HUES48 (cell line): ENCODE data around the gene TRIM28.
"Not testable (repeated sequence)": the region's sequence is repeated elsewhere in the genome, so short reads cannot be mapped to it uniquely, and the experiment has no call there.

ENCODE experiments used
- H3K27ac ChIP-seq: one replicate; pipeline ENCODE4 v1.7.0; 2013; ENCODE audit warnings: low read depth, low read length, inconsistent platforms
- H3K27me3 ChIP-seq: 2 replicates; pipeline ENCODE4 v1.6.1; 2013; ENCODE audit warnings: mild to moderate bottlenecking, low read length; ENCODE audit not compliant: control insufficient read depth, insufficient read depth
- H3K36me3 ChIP-seq: 2 replicates; pipeline ENCODE4 v1.6.1; 2013; ENCODE audit warnings: low read length; ENCODE audit not compliant: control insufficient read depth, insufficient read depth
- H3K4me1 ChIP-seq: 2 replicates; pipeline ENCODE4 v1.6.1; 2013; ENCODE audit warnings: mild to moderate bottlenecking, low read length; ENCODE audit not compliant: control insufficient read depth, insufficient read depth
- H3K4me3 ChIP-seq: 2 replicates; pipeline ENCODE4 v1.5.1; 2013; ENCODE audit warnings: mild to moderate bottlenecking, low read depth, low read length
- H3K9ac ChIP-seq: 2 replicates; pipeline ENCODE4 v1.6.1; 2013; ENCODE audit warnings: mild to moderate bottlenecking, low read depth, low read length, moderate library complexity
- H3K9me3 ChIP-seq: 2 replicates; pipeline ENCODE4 v1.6.1; 2013; ENCODE audit warnings: low read length; ENCODE audit not compliant: control insufficient read depth, insufficient read depth

Gene TRIM28

DNA sequence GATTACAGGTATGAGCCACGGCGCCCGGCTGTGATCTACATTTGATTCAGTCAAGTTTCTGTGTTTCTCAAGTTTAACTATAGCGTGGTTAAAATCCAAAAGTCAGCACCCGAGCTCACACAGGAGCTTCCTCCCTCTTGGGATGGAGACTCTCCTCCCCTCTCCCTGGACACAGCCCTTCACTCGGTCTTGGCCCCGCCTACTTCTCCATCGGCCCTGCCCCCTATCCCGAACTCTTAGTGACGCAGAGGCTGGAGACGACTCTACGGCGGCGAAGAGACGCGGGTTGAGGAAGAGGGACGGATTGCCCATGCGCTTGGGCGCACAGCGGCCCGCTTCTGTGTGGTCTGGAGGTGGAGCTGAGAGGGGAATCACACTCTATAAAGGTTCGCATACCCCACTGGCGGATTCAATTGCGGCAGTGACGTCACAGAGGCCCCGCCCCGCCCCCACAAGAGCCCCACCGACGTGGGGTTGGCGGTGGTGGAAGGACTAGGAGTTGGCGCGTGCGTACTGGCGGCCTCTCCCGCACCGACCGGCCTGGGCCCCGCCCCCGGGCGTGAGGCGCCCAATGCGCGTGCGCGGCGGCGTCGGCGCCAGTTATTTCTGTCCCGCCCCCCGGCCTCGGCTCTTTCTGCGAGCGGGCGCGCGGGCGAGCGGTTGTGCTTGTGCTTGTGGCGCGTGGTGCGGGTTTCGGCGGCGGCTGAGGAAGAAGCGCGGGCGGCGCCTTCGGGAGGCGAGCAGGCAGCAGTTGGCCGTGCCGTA, at the start of gene TRIM28:
TRIM28 (plus strand) TSS at position 239 of the 765 bp plus-strand sequence. CDS start 694 bp downstream, outside the sequence.
- H3K27ac ChIP-seq: peak within 1 kb of the TSS; percentile 99
- H3K4me1 ChIP-seq: 0 out of 2 replicates have a peak, but pooled peaks cover 5% of the 10 kb centered on the region
- no peaks in the 10 kb centered on the region for H3K9me3 ChIP-seq
- peak within 1 kb of the TSS; percentile 97 for H3K4me3 ChIP-seq
- H3K9ac ChIP-seq: peak within 1 kb of the TSS; percentile 97
- peaks cover 37% of the 10 kb centered on the region for H3K36me3 ChIP-seq
- peaks cover 16% of the 10 kb centered on the region for H3K27me3 ChIP-seq

DNA sequence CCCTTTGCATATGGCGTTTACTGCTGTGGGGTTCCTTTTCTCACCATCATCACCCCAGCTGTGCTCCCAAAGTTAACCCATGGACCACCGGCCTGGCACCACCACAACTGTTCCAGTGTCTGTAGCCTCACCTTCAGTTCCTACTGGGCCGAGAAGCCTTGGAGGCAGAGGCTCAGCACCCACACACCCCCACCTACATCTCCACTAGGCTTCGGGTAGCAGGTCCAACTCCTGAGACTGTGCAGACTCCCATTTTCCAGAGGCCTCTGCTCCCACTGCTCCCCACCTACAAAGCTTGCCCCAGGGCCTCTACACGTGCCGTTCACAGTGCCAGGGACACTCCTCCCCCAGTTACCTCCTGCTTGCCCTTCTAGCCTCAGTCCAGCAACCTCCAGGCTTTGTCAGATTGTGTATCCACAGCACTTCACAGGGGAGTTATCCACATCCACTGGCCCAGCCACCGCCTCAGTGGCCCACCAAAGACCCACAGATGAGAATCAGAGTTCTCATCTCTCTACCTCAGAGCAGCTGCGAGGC, 46.2 kb upstream of the TRIM28 start:
- Histone ChIP-seq H3K4me3 (no peak overlapping the region), H3K9ac (no peak overlapping the region), H3K27me3 (no peaks in the 10 kb centered on the region), H3K4me1 (peaks cover 3% of the 10 kb centered on the region; the same call in 1 of the 2 replicates), H3K36me3 (no peaks in the 10 kb centered on the region), H3K27ac (no peak overlapping the region), H3K9me3 (no peaks in the 10 kb centered on the region)

DNA sequence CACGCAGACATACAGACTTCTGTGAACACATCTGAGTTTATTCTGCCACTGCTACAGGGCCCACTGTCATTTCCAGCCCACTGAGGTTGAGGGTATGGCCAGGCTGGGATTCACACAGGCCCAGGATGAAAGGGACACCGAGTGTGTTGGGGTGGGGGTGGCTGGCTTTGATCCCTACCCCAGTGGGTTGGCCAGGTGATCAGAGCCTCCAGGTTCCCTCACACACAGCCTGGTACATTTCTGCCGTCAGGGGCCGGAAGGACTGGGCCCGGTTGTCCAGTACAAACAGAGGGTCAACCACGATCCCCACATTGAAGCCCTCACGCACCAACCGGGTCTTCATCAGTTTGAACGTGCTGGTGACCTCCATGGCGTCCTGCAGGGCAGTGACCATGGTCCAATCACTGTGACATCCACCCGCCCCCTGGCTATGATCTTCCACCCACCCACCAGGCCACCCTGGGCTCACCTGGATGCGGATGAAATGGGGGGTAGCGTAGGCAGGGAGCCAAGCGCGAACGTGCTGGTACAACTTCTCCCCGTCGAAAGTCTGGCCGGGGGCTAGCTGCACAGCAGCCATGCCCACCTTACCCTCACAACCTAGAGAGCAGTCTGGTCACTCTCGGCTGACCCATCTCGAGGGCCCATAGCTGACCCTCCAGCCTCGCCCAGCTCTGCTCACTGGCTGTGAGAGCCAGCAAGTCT, 45.4 kb upstream of the TRIM28 start:
- Histone ChIP-seq H3K36me3 (no peaks in the 10 kb centered on the region), H3K9me3 (no peaks in the 10 kb centered on the region), H3K9ac (0 out of 2 replicates have a peak overlapping the region, but pooled peaks have one; percentile 15), H3K4me3 (peak overlapping the region; percentile 88), H3K27me3 (no peaks in the 10 kb centered on the region), H3K4me1 (peaks cover 3% of the 10 kb centered on the region; the same call in 1 of the 2 replicates), H3K27ac (no peak overlapping the region)

DNA sequence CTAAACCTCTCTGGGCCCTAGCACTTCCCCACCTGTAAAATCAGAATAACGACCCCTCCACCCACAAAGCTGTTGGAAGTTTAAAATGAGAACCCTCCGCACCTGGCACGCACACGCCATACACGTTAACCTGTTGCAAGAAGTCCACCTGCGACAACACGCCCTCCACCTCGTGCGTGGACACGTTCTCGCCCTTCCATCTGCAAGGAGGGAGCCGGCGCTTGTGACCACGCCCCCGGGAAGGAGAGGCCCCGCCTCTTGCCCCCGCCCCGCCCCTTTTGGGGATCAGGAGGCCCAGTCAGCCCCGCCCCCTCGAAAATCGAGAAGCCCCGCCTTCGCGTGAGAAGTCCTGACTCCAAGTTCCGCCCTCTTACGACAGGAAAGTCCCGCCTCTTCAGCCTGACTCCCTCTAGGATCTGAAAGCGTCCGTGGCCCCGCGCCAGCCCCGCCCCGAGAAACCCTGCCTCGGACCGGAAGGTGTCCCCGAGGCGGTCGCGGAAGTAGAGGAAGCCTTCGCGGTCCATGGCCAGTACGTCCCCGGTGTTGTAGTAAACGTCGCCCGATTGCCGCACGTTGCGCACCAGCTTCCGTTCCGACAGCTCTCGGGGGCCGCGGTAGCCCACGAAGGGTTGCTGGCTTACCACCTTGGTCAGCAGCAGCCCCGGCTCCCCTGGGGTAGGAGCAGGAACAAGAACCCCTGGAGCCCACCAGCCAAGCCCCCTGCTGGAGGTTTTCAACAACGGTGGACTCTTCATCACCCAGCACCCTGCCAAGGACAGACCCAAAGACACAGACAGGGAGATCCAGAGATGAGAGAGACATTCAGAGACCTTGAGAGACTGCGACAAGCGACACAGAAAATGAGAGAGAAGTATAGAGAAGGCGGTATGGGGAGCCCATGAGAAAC, 44.6 kb upstream of the TRIM28 start:
- H3K27me3 ChIP-seq: no peaks in the 10 kb centered on the region
- H3K9me3 ChIP-seq: no peaks in the 10 kb centered on the region
- H3K27ac ChIP-seq: peak overlapping the region; percentile 86
- no peaks in the 10 kb centered on the region for H3K36me3 ChIP-seq
- peak overlapping the region; percentile 31 for H3K9ac ChIP-seq
- H3K4me3 ChIP-seq: peak overlapping the region; percentile 88
- H3K4me1 ChIP-seq: peaks cover 3% of the 10 kb centered on the region; the same call in 1 of the 2 replicates

DNA sequence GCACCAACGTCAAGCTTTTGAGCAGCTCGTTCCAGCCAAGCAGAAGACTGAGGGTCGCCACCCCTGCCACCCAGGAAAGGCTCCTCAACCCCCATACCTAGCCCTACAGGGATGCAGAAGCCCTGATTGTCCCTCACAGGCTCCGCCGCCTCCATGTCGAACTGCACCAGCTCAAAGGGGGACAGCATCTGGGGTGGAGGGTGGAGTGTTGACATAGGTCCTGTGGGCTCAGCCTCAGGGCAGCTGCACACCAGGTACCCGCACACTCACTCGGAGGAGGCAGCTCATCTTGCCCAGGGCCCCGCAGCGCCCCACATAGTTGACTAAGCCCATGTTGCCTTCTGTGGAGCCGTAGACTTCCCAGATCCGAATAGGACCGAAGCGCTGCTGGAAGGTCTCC, 43.6 kb upstream of the TRIM28 start:
- peak overlapping the region; percentile 88 for H3K4me3 ChIP-seq
- H3K9ac ChIP-seq: no peak overlapping the region
- no peaks in the 10 kb centered on the region for H3K27me3 ChIP-seq
- H3K4me1 ChIP-seq: peaks cover 3% of the 10 kb centered on the region; the same call in 1 of the 2 replicates
- H3K27ac ChIP-seq: no peak overlapping the region
- no peaks in the 10 kb centered on the region for H3K9me3 ChIP-seq
- H3K36me3 ChIP-seq: no peaks in the 10 kb centered on the region

DNA sequence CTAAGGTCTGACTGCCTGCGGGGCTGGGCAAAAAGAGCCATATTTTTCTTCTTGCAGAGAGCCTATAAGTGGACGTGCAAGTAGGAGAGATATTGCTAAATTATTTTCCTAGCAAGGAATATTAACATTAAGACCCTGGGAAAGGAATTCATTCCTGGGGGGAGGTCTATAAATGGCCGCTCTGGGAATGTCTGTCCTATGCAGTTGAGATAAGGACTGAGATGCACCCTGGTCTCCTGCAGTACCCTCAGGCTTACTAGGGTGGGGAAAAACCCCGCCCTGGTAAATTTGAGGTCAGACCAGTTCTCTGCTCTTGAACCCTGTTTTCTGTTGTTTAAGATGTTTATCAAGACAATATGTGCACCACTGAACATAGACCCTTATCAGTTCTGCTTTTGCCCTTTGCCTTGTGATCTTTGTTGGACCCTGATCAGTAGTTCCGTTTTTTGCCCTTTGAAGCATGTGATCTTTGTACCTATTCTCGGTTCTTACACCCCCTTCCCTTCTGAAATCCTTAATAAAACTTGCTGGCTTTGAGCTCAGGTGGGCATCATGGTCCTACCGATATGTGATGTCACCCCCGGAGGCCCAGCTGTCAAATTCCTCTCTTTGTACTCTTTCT, 36.2 kb upstream of the TRIM28 start:
- H3K4me3 ChIP-seq: not testable (repeated sequence)

DNA sequence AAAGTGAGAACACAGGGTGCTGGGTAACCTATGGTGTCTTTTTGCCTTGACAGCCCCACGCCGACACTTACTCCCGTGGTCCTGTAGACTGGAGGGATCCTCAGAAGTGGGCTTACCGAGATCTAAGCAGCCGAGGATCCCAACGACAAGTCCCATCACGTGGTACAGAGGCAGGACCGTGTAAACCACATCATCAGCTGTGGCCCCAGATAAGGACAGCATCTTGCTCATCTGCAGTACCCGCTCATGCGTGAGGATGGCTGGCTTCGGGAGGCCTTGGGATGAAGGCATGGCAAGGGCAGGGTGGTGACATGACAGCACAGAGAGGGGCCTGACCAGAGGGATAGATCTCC, 34.2 kb upstream of the TRIM28 start:
- no peaks in the 10 kb centered on the region for H3K27me3 ChIP-seq
- H3K9ac ChIP-seq: no peak overlapping the region
- no peaks in the 10 kb centered on the region for H3K9me3 ChIP-seq
- H3K36me3 ChIP-seq: no peaks in the 10 kb centered on the region
- H3K4me3 ChIP-seq: no peak overlapping the region
- no peak overlapping the region for H3K27ac ChIP-seq
- H3K4me1 ChIP-seq: peaks cover 4% of the 10 kb centered on the region; the same call in 1 of the 2 replicates

More for the DNA sequence above, 36.2 kb upstream of the TRIM28 start:
- not testable (repeated sequence) for H3K4me1 ChIP-seq, H3K36me3 ChIP-seq, H3K9ac ChIP-seq, H3K27me3 ChIP-seq, H3K27ac ChIP-seq, H3K9me3 ChIP-seq

DNA sequence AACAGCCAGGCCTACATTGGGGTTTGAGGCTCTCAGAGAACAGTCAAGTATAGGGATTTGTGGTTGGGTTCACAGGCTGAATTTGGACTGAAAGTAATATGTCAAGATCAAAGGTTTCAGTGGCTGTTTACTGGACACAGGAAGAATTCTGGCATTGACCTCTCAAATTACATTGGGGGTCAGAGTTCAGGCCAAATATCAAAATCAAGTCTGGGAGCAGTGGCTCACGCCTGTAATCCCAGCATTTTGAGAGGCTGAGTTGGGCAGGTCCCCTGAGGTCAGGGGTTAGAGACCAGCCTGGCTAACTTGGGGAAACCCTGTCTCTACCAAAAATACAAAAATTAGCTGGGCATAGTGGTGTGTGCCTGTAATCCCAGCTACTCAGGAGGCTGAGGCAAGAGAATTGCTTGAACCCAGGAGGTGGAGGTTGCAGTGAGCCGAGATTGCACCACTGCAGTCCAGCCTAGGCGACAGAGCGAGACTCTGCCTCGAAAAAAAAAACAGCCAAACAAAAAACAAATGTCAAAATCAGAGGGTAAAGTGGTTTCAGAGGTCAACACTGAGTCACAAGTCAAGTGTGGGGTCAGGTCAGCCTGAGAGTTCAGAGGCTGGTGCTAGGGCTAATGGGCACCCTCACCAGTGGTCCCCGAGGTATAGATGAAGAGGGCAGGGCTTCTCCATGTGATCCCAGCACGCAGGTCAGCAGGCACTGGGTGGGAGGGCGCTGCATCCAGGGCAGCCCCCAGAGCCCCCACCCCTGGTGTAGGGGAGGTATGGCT, 33.6 kb upstream of the TRIM28 start:
- Histone ChIP-seq H3K4me3 (no peak overlapping the region), H3K9ac (no peak overlapping the region), H3K4me1 (peaks cover 7% of the 10 kb centered on the region), H3K27ac (no peak overlapping the region), H3K27me3 (no peaks in the 10 kb centered on the region), H3K36me3 (no peaks in the 10 kb centered on the region), H3K9me3 (no peaks in the 10 kb centered on the region)

DNA sequence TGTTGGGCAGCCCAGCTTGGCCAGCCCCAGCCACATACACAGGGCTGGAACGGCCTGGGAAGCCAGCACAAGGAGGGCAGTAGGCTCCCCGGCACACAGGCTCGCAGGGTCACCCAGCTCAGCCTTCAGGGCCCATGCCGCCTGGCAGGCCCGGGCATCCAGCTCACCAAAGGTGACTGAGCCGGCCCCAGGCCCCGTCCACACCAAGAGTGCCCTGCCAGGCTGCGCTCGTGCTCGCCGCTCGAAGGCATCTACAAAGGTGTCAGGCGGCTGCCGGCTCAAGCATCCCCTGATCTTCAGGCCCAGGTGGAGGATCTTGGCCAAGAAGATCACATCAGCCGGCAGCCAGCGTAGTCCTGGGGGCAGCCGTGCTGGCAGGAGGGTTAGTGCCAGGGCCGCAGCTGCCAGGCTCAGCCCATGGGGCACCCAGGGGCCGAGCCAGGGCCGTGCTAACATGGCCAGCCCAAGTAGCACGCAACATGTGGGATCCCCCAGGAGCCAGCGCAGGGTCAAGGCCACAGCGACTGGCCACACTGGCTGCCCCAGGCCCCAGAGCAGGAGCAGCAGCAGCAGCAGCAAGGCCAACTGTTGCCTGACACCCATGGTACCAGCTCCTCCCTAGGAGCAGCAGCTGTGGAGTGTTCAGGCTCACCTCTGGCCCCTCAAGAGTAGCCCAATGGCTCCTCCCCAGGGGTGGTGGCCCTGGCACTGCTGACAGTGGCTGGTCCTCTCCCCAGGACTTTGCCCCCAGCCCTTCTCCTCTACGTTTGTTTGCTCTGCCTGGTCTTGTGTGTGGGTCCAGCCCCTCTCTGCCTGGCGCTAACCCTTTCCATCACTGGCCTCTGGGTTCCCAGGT, 32.3 kb upstream of the TRIM28 start, which contains the start of gene SLC27A5:
SLC27A5 (minus strand) TSS at position 640 of the 856 bp plus-strand sequence; CDS start at position 603, 37 bp downstream.
- H3K4me3 ChIP-seq: no peak within 1 kb of the TSS
- H3K36me3 ChIP-seq: no peaks in the 10 kb centered on the region
- H3K9me3 ChIP-seq: no peaks in the 10 kb centered on the region
- H3K4me1 ChIP-seq: peaks cover 15% of the 10 kb centered on the region
- no peak within 1 kb of the TSS for H3K9ac ChIP-seq
- no peak within 1 kb of the TSS for H3K27ac ChIP-seq
- no peaks in the 10 kb centered on the region for H3K27me3 ChIP-seq
